K562 (cell line): ENCODE measurements around the gene HP1BP3. TPM values are rescaled to one million over a fixed set of nuclear protein-coding genes. Genes with fewer than 3 reads are reported as not detected.

ENCODE experiments used
- ATAC-seq: fragments of 200-7000 bp; cut with Tn5 transposase; 3 replicates; pipeline ENCODE4 v1.9.1; 2020; ENCODE audit warnings: moderate library complexity
- BruUV-seq: library from RNA; stranded (reverse); fragments of 400-500 nt; replicated peaks from 2 replicates; lab custom pipeline; 2021; lab: Mats Ljungman, UMichigan
- CTCF ChIA-PET: fragments of 300-600 bp; formaldehyde crosslinking; extraction: SDS; loops from one replicate; lab custom pipeline; 2021; ENCODE audit warnings: low intra/inter-chr PET ratio; lab: Yijun Ruan, JAX
- POLR2A ChIA-PET: fragments of 300-600, 350-650 bp; sonication (Branson Sonifier 250); formaldehyde crosslinking; extraction: SDS; loops from one replicate; lab custom pipeline; 2021; ENCODE audit warnings: antibody characterized with exemption, inconsistent platforms; lab: Yijun Ruan, JAX
- DNase-seq, 4 experiments: peaks; one replicate each; pipeline versions ENCODE4 v3.0.0 to v3.0.0-alpha.2; 2011 to 2018; ENCODE audit warnings: low spot score in 3 of 4, mixed read lengths in 3 of 4; ENCODE audit errors: extremely low read depth in 1 of 4
- FAIRE-seq: peaks from 2 replicates; lab custom pipeline; 2011; peaks lifted over from hg19 to GRCh38; lab: Jason Lieb, UNC
- H2AFZ ChIP-seq: 2 replicates; pipeline ENCODE4 v1.6.0; 2011; ENCODE audit warnings: low read depth, low read length, control low read depth, inconsistent platforms
- H3K27ac ChIP-seq: fragments of 200-600 bp; 3 replicates; pipeline ENCODE4 v1.8.0; 2011; ENCODE audit warnings: low read depth, mild to moderate bottlenecking, control low read depth, inconsistent platforms, low read length, moderate library complexity, mixed read lengths; ENCODE audit errors: extremely low read depth
- H3K27me3 ChIP-seq, 2 experiments: fragments of 300-600 bp in 1 of 2; 2 replicates in 1 of 2; 3 replicates in 1 of 2; pipeline versions ENCODE4 v1.6.0 to v1.8.0; 2011; ENCODE audit warnings: inconsistent platforms in 2 of 2, low read length in 2 of 2, mild to moderate bottlenecking in 1 of 2, mixed read lengths in 1 of 2, moderate library complexity in 1 of 2; ENCODE audit not compliant: control insufficient read depth in 2 of 2, insufficient read depth in 2 of 2
- H3K36me3 ChIP-seq: fragments of 300-600 bp; 3 replicates; pipeline ENCODE4 v1.8.0; 2011; ENCODE audit warnings: mild to moderate bottlenecking, low read length, inconsistent platforms; ENCODE audit not compliant: control insufficient read depth, insufficient read depth
- H3K4me1 ChIP-seq, 2 experiments: fragments of 200-600 bp in 1 of 2; replicated peaks in 1 of 2; 2 replicates in 1 of 2; 3 replicates in 1 of 2; pipeline versions ENCODE4 v1.5.1 to v1.8.0; 2011; ENCODE audit warnings: inconsistent platforms in 2 of 2, low read length in 2 of 2, mild to moderate bottlenecking in 1 of 2, mixed read lengths in 1 of 2, moderate library complexity in 1 of 2; ENCODE audit not compliant: control insufficient read depth in 2 of 2, insufficient read depth in 2 of 2
- H3K4me2 ChIP-seq: 2 replicates; pipeline ENCODE4 v1.6.1; 2011; ENCODE audit warnings: low read length, control low read depth, inconsistent platforms, mixed read lengths; ENCODE audit not compliant: insufficient read depth
- H3K4me3 ChIP-seq: fragments of 200-600 bp; sonication (generic), shearing (Covaris generic); 2 replicates; pipeline ENCODE4 v1.5.1; 2016; ENCODE audit warnings: control low read depth, inconsistent platforms
- H3K79me2 ChIP-seq: fragments of 200-600 bp; 3 replicates; pipeline ENCODE4 v1.8.0; 2011; ENCODE audit warnings: low read length, inconsistent platforms; ENCODE audit not compliant: control insufficient read depth, insufficient read depth
- H3K9ac ChIP-seq, 2 experiments: 2 replicates each; pipeline versions ENCODE4 v1.6.0 to v1.6.1; 2011; ENCODE audit warnings: low read depth in 2 of 2, low read length in 2 of 2, control low read depth in 1 of 2, inconsistent platforms in 1 of 2, mild to moderate bottlenecking in 1 of 2, mixed read lengths in 1 of 2; ENCODE audit not compliant: insufficient read depth in 1 of 2
- H3K9me1 ChIP-seq: one replicate; pipeline ENCODE4 v1.6.0; 2011; ENCODE audit warnings: inconsistent platforms, mild to moderate bottlenecking, low read length, moderate library complexity; ENCODE audit not compliant: control insufficient read depth, insufficient read depth
- H3K9me3 ChIP-seq: replicated peaks from 2 replicates; pipeline ENCODE4 v1.5.1; 2011; ENCODE audit warnings: low read depth, low read length, inconsistent platforms; ENCODE audit not compliant: control insufficient read depth, insufficient read depth
- H4K20me1 ChIP-seq: replicated peaks from 2 replicates; pipeline ENCODE4 v1.6.1; 2011; ENCODE audit warnings: low read length, inconsistent platforms, mixed read lengths; ENCODE audit not compliant: control insufficient read depth, insufficient read depth
- CBFA2T3 ChIP-seq: fragments of 450-650 bp; IDR thresholded peaks from 2 replicates; pipeline ENCODE4 v1.6.1; 2017
- HDAC2 ChIP-seq: fragments of 450-650 bp; IDR thresholded peaks from 2 replicates; pipeline ENCODE4 v1.6.1; 2016; ENCODE audit warnings: mild to moderate bottlenecking
- ID3 ChIP-seq, 2 experiments: fragments of 250-450 bp in 1 of 2; fragments of 450-650 bp in 1 of 2; sonication (Bioruptor Pico) in 1 of 2; IDR thresholded peaks; 2 replicates each; pipeline versions ENCODE4 v1.6.1 to v1.8.0; 2016 to 2021; ENCODE audit warnings: mild to moderate bottlenecking in 2 of 2, moderate library complexity in 2 of 2, missing compliant biosample characterization in 1 of 2, missing genetic modification characterization in 1 of 2
- MTA2 ChIP-seq: fragments of 450-650 bp; IDR thresholded peaks from 2 replicates; pipeline ENCODE4 v1.6.1; 2016; ENCODE audit warnings: low read depth
- NFE2L1 ChIP-seq: fragments of 450-650 bp; IDR thresholded peaks from 2 replicates; pipeline ENCODE4 v1.6.1; 2016; ENCODE audit warnings: missing genetic modification characterization, low read depth, mild to moderate bottlenecking, missing compliant biosample characterization, moderate library complexity, borderline replicate concordance
- NR2F6 ChIP-seq: fragments of 450-650 bp; formaldehyde crosslinking; IDR thresholded peaks from 2 replicates; pipeline ENCODE4 v1.4.0; 2020; ENCODE audit warnings: mild to moderate bottlenecking
- RBM25 ChIP-seq: fragments of 200-400 bp; formaldehyde crosslinking; IDR thresholded peaks from 2 replicates; pipeline ENCODE4 v1.6.1; 2018; ENCODE audit warnings: low read length, low read depth, moderate library complexity; ENCODE audit not compliant: severe bottlenecking
- SP1 ChIP-seq: sonication (generic); formaldehyde crosslinking; IDR thresholded peaks from 2 replicates; pipeline ENCODE4 v1.8.1; 2022; ENCODE audit warnings: mild to moderate bottlenecking, missing genetic modification reagents
- TBP ChIP-seq: optimal IDR thresholded peaks from 2 replicates; pipeline ENCODE3; 2011; ENCODE audit warnings: low read depth, low read length, improper control_type of control experiment
- TEAD1 ChIP-seq, 2 experiments: fragments of 450-650 bp in 1 of 2; sonication (generic) in 1 of 2; formaldehyde crosslinking; IDR thresholded peaks; 2 replicates each; pipeline versions ENCODE4 v1.4.0 to v1.8.0; 2020 to 2022; ENCODE audit warnings: mild to moderate bottlenecking in 2 of 2, missing genetic modification reagents in 1 of 2
- XRCC5 ChIP-seq: fragments of 200-400 bp; formaldehyde crosslinking; IDR thresholded peaks from 2 replicates; pipeline ENCODE4 v1.6.1; 2017; ENCODE audit warnings: low read depth, mild to moderate bottlenecking, low read length
- ZNF584 ChIP-seq: fragments of 200-800 bp; sonication (Bioruptor generic); IDR thresholded peaks from 2 replicates; pipeline ENCODE4 v1.6.1; 2016; ENCODE audit warnings: low read depth, mild to moderate bottlenecking, missing genetic modification characterization, missing compliant biosample characterization
- WGBS: fragments of 100-300 bp; shearing (Covaris generic); methylation state at CpG from one replicate; pipeline ENCODE4 v1.1.6; 2016; ENCODE audit warnings: low coverage, mixed read lengths; ENCODE audit not compliant: insufficient coverage; ENCODE audit errors: missing lambda C conversion rate; 5-methylcytosine and 5-hydroxymethylcytosine counted together
- in situ Hi-C: fragments of 300-500 bp; cut with MboI; formaldehyde crosslinking; loops from 4 replicates; pipeline ENCODE4 v1.15.0; 2018; ENCODE audit warnings: inconsistent platforms, mixed read lengths
- intact Hi-C: fragments of 100-400 bp; cut with micrococcal nuclease; formaldehyde crosslinking; loops from 2 replicates; pipeline ENCODE4 v1.14.2; 2022
- polyA plus RNA-seq, 8 experiments: library from polyadenylated mRNA; depleted of rRNA in 4 of 8; stranded (reverse) in 5 of 8; unstranded in 3 of 8; fragments of >200 nt; fragmentation: Nextera tagmentation in 2 of 8; fragmentation: Illumina TruSeq in 1 of 8; extraction: Ambion mirVana in 2 of 8; extraction: Trizol in 1 of 8; gene quantifications; 2 replicates each; pipeline versions ENCODE4 v1.2.1 to v1.2.3, GENCODE V29; 2011 to 2014; ENCODE audit warnings: inconsistent platforms in 1 of 8, missing spikeins in 1 of 8
- total RNA-seq, 7 experiments: library from RNA; depleted of rRNA in 6 of 7; stranded (reverse); fragments of >200 nt in 6 of 7; fragmentation: Illumina TruSeq in 2 of 7; extraction: Trizol in 2 of 7; gene quantifications; 2 replicates each; pipeline versions ENCODE4 v1.2.1 to v1.2.3, GENCODE V29; 2011 to 2021; ENCODE audit warnings: low replicate concordance in 1 of 7
- TF ChIP-seq, protein P1 (sequence below): fragments of 450-650 bp; IDR thresholded peaks from 2 replicates; pipeline ENCODE4 v1.6.1; 2016; ENCODE audit warnings: missing biosample characterization, missing genetic modification characterization

The HP1BP3 gene
- total and polyA plus RNA-seq, 9 of the 15 experiments (the other 6 are each of a cell fraction or from before 2014, with no cell fraction given) = 57.3 to 513 (median 240) TPM

GRCh38 chr1:20823845-20824244 lies 36.7 kb upstream of the HP1BP3 start:
- no peak for ATAC-seq
- in situ Hi-C loops = no loop called here

GRCh38 chr1:20821466-20821865 lies 34.4 kb upstream of the HP1BP3 start:
- BruUV-seq = no TSS peak
- Histone ChIP-seq H3K27ac (no peak overlapping the region), H3K4me3 (no peak overlapping the region), H3K9me3 (no peaks in the 10 kb centered on the region), H3K27me3 (no peaks in the 10 kb centered on the region), H4K20me1 (no peaks in the 10 kb centered on the region), H2AFZ (no peak overlapping the region), H3K79me2 (no peaks in the 10 kb centered on the region), H3K4me1 (peaks cover 0 to 5% of the 10 kb centered on the region in 2 experiments; a peak in 2 of 5 replicates), H3K9ac (no peak overlapping the region), H3K9me1 (no peaks in the 10 kb centered on the region), H3K4me2 (no peak overlapping the region), H3K36me3 (peaks cover 15% of the 10 kb centered on the region; the same call in 1 of the 3 replicates)
- intact Hi-C loops = no loop called here
- FAIRE-seq (no peak), ATAC-seq (no peak), DNase-seq (no peak)
- in situ Hi-C loops = no loop called here
- ChIA-PET CTCF (no interaction called here), POLR2A (no interaction called here)
- TF ChIP-seq NR2F6 (CRISPR knock-in tag) = no peak
- TF ChIP-seq, protein P1, sequence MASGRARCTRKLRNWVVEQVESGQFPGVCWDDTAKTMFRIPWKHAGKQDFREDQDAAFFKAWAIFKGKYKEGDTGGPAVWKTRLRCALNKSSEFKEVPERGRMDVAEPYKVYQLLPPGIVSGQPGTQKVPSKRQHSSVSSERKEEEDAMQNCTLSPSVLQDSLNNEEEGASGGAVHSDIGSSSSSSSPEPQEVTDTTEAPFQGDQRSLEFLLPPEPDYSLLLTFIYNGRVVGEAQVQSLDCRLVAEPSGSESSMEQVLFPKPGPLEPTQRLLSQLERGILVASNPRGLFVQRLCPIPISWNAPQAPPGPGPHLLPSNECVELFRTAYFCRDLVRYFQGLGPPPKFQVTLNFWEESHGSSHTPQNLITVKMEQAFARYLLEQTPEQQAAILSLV (tag) = no peak
- no peak for TF ChIP-seq ID3 (CRISPR knock-in tag; IDR thresholded peaks at IDR 0.05)
- TF ChIP-seq ID3 (tag; IDR thresholded peaks at IDR 0.05) = no peak
- WGBS = 38% methylated on average over 2 of the region's 2 CpGs

More at GRCh38 chr1:20823845-20824244, 36.7 kb upstream of the HP1BP3 start:
- DNase-seq (no peak), FAIRE-seq (no peak)
- no peak overlapping the region for H3K9ac ChIP-seq
- ChIA-PET POLR2A (interaction anchor here (2.0 kb wide), 1 partner anchor 11 kb away, joined by 6 read pairs; no protein-coding TSS in a partner anchor), CTCF (no interaction called here)
- no peak overlapping the region for H3K27ac ChIP-seq
- no peak overlapping the region for H3K4me3 ChIP-seq
- peaks cover 16% of the 10 kb centered on the region; the same call in 2 of the 3 replicates for H3K36me3 ChIP-seq
- H3K4me2 ChIP-seq = no peak overlapping the region
- H2AFZ ChIP-seq = no peak overlapping the region
- H3K4me1 ChIP-seq = peaks cover 0 to 5% of the 10 kb centered on the region in 2 experiments; a peak in 1 of 5 replicates
- no peak for TF ChIP-seq SP1 (CRISPR knock-in tag)
- TF ChIP-seq TEAD1 (CRISPR knock-in tag; IDR thresholded peaks at IDR 0.05) = no peak
- no peak for TF ChIP-seq ZNF584 (CRISPR knock-in tag)
- TF ChIP-seq TBP = no peak
- TF ChIP-seq NFE2L1 = no peak
- no peak for TF ChIP-seq ID3 (CRISPR knock-in tag; IDR thresholded peaks at IDR 0.05)
- TF ChIP-seq ID3 (tag; IDR thresholded peaks at IDR 0.05) = no peak
- TF ChIP-seq XRCC5 = no peak
- no peak for TF ChIP-seq CBFA2T3
- TF ChIP-seq MTA2 = no peak
- no peak for TF ChIP-seq RBM25
- TF ChIP-seq HDAC2 = no peak
- intact Hi-C loops = no loop called here
- no peaks in the 10 kb centered on the region for H3K79me2 ChIP-seq
- H3K9me1 ChIP-seq = no peaks in the 10 kb centered on the region
- no peaks in the 10 kb centered on the region for H3K27me3 ChIP-seq
- no TSS peak for BruUV-seq
- no peaks in the 10 kb centered on the region for H3K9me3 ChIP-seq
- H4K20me1 ChIP-seq = no peaks in the 10 kb centered on the region
